Stimulated activated CD8-positive, alpha-beta memory T cell treated with anti-CD3 and anti-CD28 coated beads, Interleukin-12 subunit alpha, Interleukin-12 subunit beta, amount 100 ng/mL, for 24 hours (primary cell): ENCODE data around the gene PLD3.
A peak's percentile ranks its signal among the peaks of the same experiment; 100 is the strongest.
"Not testable (repeated sequence)": the region's sequence is repeated elsewhere in the genome, so short reads cannot be mapped to it uniquely, and the experiment has no call there.

Source experiments
- DNase-seq: peaks from one replicate; pipeline ENCODE4 v3.0.0-alpha.2; 2020; ENCODE audit errors: extremely low read depth

Gene PLD3

DNA sequence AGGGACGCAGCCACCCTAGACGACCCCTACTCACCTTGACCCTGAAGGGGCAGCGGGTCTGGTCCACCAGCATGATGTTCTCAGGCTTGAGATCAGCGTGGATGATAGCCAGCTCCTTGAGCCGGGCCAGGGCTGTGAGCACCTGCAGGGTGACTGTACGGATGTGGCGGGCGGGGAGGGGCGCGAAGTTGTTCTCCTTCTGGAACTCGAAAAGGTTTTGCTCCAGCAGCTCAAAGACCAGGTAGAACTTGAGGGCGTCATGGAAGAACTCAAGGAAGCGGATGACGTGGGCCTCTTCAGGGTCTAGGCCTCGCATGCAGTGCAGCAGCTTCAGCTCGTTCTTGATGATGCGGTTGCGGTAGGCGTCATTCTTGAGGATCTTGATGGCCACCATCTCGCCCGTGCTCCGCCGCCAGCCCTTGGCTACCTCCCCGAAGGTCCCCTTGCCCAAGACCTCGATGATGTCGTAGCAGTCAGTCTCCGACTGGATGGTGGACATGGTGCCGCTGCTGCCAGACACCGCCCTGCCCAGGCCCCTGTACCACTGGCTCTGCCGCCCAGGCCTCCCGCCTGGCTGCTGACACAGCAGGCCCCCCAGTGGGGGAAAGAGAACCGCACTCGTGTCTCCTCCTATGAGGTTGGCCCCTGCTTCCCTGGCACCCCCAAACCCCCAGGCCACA is 41.0 kb downstream of the PLD3 start:
- no peak for DNase-seq

DNA sequence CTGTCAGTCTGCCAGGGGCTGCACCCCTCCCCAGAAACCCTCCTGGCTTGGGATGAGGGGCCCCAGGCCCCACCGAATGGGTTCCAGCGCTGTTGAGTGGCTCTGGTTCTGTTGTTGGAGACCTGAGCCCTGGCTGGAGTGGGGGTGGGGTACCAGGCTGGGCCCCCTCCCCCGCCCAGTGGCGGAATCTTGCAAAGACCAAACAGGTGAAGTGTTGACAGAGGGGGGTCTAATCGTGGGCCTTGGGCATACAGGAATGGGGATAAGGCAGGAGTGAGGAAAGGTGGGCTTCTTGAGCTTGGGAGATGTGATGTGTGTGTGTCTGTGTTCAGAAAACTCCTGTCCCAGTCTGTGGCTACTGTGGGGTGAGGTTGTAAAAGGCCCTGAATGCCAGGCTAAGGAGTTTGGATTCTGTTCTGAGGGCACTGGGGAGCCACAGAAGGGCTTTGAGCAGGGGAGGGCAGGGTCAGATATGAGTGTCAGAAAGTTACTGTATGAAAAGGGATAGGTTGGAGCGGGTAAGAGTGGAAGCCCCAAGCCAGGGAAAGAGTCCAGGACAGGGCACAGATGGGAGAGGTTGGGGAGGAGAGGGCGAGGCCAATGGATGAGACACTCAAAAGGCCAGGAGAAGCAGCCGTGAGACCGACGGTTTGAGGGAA is 41.7 kb downstream of the PLD3 start, which contains the start of gene HIPK4:
Gene HIPK4 (minus strand): TSS at position 98 of the 659 bp plus-strand sequence. CDS start 279 bp downstream, outside the sequence.
- no peak for DNase-seq

DNA sequence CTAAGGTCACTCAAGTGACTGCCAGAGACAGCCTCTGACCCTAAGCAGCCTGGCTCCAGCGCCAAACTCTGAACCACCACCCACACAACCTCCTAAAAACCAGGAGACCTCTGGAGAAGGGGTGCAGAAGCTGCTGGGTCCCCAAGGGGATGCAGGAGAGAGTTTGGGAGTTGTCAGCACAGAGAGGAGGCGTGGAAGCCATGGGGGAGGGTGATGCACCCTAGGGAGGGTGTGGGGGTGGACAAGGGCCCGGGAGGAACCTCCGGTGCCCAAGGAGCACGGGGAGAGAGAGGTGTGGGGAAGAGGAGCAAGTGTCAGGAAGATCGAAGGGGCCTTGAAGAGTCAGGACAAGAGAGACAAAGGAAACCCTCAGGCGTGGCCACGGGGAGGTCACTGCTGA is 43.6 kb downstream of the PLD3 start:
- no peak for DNase-seq

GRCh38 chr19:40392894-40393517 is 44.5 kb downstream of the PLD3 start:
- no peak for DNase-seq

DNA sequence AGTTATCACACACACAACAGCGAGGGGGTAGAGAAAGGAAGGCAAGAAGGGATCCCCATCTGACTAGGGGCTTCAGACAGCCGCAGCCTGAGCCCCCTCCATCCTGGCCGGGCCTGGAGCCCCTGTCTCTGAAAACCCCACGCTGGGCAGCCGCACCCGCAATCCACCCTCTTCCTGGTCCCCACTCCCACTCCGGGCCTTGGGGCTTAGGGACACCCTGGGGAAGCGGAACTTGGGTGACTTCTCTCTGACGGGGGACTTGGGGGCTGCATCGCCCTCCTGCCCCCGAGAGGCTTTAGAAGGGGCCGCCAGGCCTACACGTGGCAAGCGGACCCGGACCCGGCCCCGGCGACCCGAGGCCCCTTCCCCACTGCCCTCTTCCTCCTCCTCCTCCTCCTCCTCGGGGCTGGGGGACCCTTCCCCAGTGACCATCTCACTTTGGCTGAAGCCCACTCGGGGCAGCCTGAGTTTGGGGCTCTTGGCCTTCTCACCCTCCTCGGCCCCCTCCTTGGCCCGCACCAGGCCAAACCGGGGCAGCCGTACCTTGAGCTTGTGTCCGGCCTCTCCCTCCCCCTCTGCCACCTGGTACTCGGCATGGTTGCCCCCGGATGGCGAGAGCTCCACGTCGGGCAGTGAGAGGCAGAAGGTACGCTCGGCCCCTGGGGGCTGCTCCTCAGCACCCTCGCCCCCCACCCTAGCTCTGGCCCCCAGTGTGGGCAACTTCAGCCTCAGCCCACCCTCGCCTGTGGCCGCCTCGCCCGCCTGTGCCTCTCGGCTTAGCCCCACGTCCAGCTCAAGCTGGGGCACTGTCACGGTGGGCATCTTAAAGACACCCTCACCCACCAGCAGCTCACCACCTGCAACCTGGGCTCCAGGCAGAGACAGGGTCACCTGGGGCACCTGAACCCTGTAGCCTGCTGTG is 45.7 kb downstream of the PLD3 start:
- no peak for DNase-seq

DNA sequence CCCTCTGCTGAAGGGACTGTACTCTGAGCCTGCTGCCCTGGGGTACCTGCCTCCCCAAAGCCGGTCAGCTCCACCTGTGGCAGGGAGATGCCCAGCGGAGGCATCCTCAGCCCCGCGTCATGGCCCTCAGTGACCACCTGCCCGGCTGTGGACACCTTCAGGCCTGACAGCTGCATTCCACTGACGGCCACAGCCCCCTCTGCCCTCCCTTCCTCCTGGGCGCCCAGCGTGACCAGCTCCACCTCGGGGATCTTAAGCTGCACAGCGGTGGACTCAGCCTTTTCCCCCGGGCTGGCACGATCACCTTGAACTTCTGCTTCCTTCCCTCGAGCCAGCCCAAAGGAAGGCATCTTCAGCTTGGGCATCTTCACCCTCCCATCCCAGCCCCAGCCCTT is 46.3 kb downstream of the PLD3 start:
- no peak for DNase-seq

DNA sequence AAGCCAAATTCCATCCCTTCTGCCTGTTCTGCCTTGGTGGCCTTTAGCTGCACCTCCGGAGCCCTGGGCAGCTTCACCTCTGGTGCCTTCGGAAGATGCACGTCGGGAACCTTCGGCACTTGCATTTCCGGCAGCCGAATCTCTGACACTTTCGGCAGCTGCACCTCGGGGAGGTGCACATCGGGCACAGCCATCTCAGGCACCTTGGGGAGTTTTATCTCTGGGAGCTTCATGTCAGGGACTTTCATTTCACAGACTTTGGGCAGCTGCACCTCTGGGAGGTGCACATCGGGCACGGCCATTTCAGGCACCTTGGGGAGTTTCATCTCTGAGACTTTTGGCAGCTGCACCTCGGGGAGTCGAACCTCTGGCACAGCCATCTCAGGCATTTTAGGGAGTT is 47.5 kb downstream of the PLD3 start:
- DNase-seq, result no peak

DNA sequence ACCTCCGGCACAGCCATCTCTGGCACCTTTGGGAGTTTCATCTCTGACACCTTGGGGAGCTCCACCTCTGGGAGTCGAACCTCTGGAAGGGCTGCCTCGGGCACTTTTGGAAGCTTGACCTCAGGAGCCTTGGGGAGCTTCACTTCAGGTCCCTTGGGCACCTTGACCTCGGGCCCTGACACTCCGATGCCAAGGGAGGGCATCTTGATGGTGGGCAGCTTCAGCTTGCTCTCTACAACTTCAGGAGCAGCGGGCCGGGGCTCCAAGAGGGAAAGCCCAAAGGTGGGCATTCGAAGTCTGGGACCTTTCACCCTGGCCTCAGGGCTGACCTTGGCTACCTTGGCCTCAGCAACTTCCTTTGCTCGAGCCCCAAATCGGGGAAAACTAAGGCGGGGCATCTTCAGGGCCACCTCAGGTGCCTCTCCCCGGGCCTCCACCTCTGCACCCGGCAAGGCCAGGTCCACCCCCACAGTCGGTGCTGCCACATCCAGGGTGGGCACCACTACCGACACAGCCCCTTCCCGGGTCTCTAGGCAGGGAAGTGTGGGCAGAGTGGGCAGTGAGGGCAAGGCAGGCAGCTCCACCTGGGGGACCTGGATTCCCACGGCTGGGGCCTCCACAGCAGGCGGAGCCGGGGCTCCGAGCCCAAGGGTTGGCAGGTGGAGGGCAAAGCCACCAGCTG is 48.5 kb downstream of the PLD3 start:
- no peak for DNase-seq

DNA sequence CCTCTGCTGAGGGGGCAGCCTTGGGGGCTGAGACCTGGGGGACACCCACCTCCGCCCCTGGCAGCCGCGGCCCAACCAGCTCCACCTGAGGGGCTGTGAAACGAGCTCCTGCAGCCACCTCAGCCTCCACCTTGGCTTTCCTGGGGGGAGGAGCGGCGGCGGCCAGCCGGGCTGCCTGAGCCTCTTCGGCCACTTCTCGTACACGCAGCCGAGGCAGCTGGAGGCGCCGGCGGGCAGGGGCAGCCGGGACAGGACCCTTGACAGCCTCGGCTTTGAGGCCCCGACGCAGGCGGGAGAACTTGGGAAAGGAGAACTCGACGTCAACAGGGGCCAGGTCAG is 49.0 kb downstream of the PLD3 start:
- DNase-seq, result no peak

GRCh38 chr19:40398417-40399131 is 50.1 kb downstream of the PLD3 start:
- peak; percentile 12 for DNase-seq

- no peak for DNase-seq
Observed at GRCh38 chr19:40400559-40400958, 52.1 kb downstream of the PLD3 start.

GRCh38 chr19:40403262-40403984 is 54.9 kb downstream of the PLD3 start:
- DNase-seq, result peak; percentile 69

GRCh38 chr19:40407714-40408597 is 59.5 kb downstream of the PLD3 start:
- no peak for DNase-seq

GRCh38 chr19:40408598-40408925 is 60.1 kb downstream of the PLD3 start:
- DNase-seq, result not testable (repeated sequence)

DNA sequence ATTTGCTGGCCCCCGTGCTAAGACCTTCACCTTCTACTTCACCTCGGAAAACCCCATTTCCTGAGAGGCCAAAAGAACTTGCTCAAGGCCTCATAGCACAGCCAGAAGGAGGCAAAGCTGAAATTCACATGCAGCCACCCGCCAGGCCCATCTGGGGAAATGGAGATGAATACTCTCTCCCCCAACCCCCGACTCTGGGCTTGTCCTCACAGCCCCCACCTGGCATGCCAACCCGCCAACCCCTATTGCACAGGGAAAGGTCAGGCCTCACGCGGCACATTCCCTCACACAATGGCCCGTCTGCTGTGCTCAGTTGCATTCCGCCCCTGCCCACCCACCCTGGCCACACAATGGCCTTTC is 61.5 kb downstream of the PLD3 start:
- no peak for DNase-seq

DNA sequence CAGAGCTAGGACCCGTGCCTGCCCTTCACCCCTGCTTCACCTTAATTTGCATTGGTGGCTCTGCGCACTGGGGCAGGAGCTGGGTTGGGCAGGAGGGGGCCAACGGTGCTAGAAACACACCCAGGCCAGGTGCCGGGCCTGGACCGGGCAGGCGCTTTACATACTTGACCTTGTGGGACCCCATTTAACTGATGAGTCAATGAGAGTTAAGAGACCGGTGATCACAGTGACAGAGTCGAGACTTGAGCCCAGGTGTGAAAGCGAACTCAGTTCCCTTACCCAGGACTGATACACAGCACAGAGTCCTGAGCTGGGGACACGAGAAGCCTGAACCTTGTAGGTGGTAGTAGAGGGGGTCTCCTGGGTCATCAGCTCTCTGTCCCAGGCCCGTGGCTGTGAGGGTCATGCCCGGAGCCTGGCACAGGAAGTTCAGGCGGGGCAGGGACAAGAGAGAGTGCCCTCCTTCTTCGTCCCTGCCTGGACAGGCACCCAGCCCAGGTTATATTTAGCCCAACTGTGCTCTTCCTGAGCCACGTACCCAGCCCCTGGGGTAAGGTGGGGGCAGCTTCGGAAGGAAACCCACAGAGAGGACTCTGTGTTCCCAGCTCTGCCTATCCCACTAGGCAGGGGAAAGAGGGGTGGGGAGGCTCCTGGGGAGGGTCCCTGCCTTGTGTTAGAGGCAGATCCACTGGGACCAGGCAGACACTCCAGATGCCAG is 62.8 kb downstream of the PLD3 start:
- DNase-seq, result no peak

- no peak for DNase-seq
Observed at GRCh38 chr19:40411958-40412499, 63.5 kb downstream of the PLD3 start.

- no peak for DNase-seq
Observed at GRCh38 chr19:40412866-40413265, 64.4 kb downstream of the PLD3 start.
